Aorta (tissue), 5 donors: ENCODE data around the gene PGAM1. TPM values are rescaled to one million over a fixed set of nuclear protein-coding genes. Genes with fewer than 3 reads are reported as not detected.

Experiments used
- ATAC-seq: fragments of 200-7000 bp; cut with Tn5 transposase; one replicate; pipeline ENCODE4 v1.9.1; 2022; ENCODE audit warnings: moderate library complexity; ENCODE audit not compliant: low FRiP score
- DNase-seq, 2 donors: peaks; one replicate each; pipeline ENCODE4 v3.0.0-alpha.2; 2020
- H3K27ac ChIP-seq, 2 donors: one replicate each; pipeline ENCODE4 v1.5.1; 2013; ENCODE audit warnings: low read length in 2 of 2, mild to moderate bottlenecking in 2 of 2, moderate library complexity in 2 of 2, control low read depth in 1 of 2, inconsistent platforms in 1 of 2, low read depth in 1 of 2
- H3K27me3 ChIP-seq, 2 donors: one replicate each; pipeline ENCODE4 v1.6.1; 2013; ENCODE audit warnings: control low read depth in 1 of 2, low read length in 1 of 2, mild to moderate bottlenecking in 1 of 2, moderate library complexity in 1 of 2; ENCODE audit not compliant: insufficient read depth in 2 of 2, control insufficient read depth in 1 of 2
- H3K36me3 ChIP-seq, 2 donors: one replicate each; pipeline ENCODE4 v1.6.1; 2013; ENCODE audit warnings: control low read depth in 1 of 2, low read length in 1 of 2, mild to moderate bottlenecking in 1 of 2; ENCODE audit not compliant: insufficient read depth in 2 of 2, control insufficient read depth in 1 of 2
- H3K4me1 ChIP-seq, 2 donors: one replicate each; pipeline ENCODE4 v1.6.1; 2013; ENCODE audit warnings: low read length in 2 of 2, control low read depth in 1 of 2, mild to moderate bottlenecking in 1 of 2, moderate library complexity in 1 of 2; ENCODE audit not compliant: insufficient read depth in 2 of 2, control insufficient read depth in 1 of 2
- H3K4me3 ChIP-seq, 2 donors: one replicate each; pipeline ENCODE4 v1.5.1; 2013; ENCODE audit warnings: low read length in 2 of 2, control low read depth in 1 of 2, mild to moderate bottlenecking in 1 of 2
- H3K9me3 ChIP-seq: one replicate; pipeline ENCODE4 v1.6.1; 2013; ENCODE audit warnings: mild to moderate bottlenecking, low read length; ENCODE audit not compliant: control insufficient read depth
- WGBS, 2 donors: extraction: QIAGEN DNeasy Blood & Tissue Kit; methylation state at CpG; one replicate each; pipeline ENCODE4 v1.1.7; 2013; 5-methylcytosine and 5-hydroxymethylcytosine counted together
- intact Hi-C, 2 donors: fragments of 100-400 bp; cut with DNase I; formaldehyde crosslinking; loops; one replicate each; pipeline versions ENCODE4 v1.14.2 to v1.15.0; 2022
- polyA plus RNA-seq, 2 donors: library from polyadenylated mRNA; stranded (reverse); fragments of 200-250 nt; gene quantifications; one replicate each; pipeline ENCODE4 v1.2.3, GENCODE V29; 2013
- total RNA-seq, 2 donors: library from RNA; stranded (reverse); fragmentation: NEBNext Ultra II Directional; extraction: Animal tissue kit (Norgen Biotek cat#: 25700); gene quantifications; one replicate each; pipeline ENCODE4 v1.2.1, GENCODE V29; 2021
- donor health status: healthy with polysubstance abuse.
- donor health status: Bipolar disorder and iron deficiency.
- donor health status: DM: no; HTN: no; CAD: no.
- donor health status: DM: no; HTN: no; CAD: no.
- donor health status: DM: yes; HTN: yes; CAD: no.

PGAM1 gene
- total and polyA plus RNA-seq, 4 donors: 134 to 189 (median 146) TPM

DNA sequence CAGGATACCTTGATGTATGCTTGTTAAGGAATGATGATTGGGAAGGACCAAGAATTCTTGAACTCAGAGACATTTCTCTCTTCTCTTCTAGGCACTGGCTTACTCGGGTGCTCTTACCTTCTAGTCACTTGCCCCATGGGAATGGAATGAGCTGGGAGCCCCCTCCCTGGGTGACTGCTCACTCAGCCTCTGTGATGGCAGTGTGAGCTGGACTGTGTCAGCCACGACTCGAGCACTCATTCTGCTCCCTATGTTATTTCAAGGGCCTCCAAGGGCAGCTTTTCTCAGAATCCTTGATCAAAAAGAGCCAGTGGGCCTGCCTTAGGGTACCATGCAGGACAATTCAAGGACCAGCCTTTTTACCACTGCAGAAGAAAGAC lies 30.7 kb downstream of the PGAM1 start:
- no peak for ATAC-seq
- Histone ChIP-seq H3K4me3 (no peak overlapping the region), H3K9me3 (no peaks in the 10 kb centered on the region), H3K27ac (no peak overlapping the region), H3K27me3 (no peaks in the 10 kb centered on the region), H3K36me3 (peaks cover 0 to 13% of the 10 kb centered on the region in 2 donors), H3K4me1 (no peaks in the 10 kb centered on the region)
- intact Hi-C loops: no loop called here
- no peak for DNase-seq
- 27 to 33% methylated on average over 3 of the region's 3 CpGs for whole genome bisulfite sequencing, 2 donors

GRCh38 chr10:97459111-97459510 lies 33.1 kb downstream of the PGAM1 start:
- H3K27me3 ChIP-seq: no peaks in the 10 kb centered on the region
- H3K36me3 ChIP-seq: peaks cover 0 to 17% of the 10 kb centered on the region in 2 donors
- H3K4me1 ChIP-seq: no peaks in the 10 kb centered on the region
- intact Hi-C loops: no loop called here
- DNase-seq (no peak), ATAC-seq (no peak)
- no peak overlapping the region for H3K27ac ChIP-seq
- WGBS, 2 donors: 90% methylated on average over 7 of the region's 7 CpGs
- no peaks in the 10 kb centered on the region for H3K9me3 ChIP-seq
- no peak overlapping the region for H3K4me3 ChIP-seq

DNA sequence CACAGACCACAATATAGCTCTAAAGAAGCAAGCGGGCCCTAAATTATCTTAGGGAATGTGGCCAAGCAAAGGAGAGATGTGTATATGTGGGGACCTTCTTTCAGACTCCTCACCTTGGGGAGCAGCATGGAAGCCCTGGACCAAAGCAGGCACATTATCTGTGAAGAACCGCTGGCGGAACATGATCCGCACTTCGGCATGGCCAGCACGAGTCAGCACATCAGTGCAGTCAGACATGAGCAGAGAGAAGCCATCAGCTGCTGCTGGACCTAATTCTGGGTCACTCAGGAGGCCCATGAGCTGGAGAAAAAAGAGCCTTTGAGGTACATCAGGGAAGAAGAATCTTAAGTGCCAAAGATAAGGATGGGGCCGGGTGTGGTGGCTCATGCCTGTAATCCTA lies 33.9 kb downstream of the PGAM1 start:
- Histone ChIP-seq H3K27me3 (no peaks in the 10 kb centered on the region), H3K4me1 (no peaks in the 10 kb centered on the region), H3K4me3 (no peak overlapping the region), H3K9me3 (no peaks in the 10 kb centered on the region), H3K36me3 (peaks cover 0 to 20% of the 10 kb centered on the region in 2 donors), H3K27ac (no peak overlapping the region)
- WGBS, 2 donors: 74 to 76% methylated on average over 7 of the region's 7 CpGs
- DNase-seq (no peak), ATAC-seq (no peak)
- intact Hi-C loops: loop anchor here in 1 of 2 donors (5.0 kb wide), 1 partner anchor 152 kb away; no protein-coding TSS in a partner anchor

GRCh38 chr10:97462309-97462708 lies 36.3 kb downstream of the PGAM1 start:
- Histone ChIP-seq H3K36me3 (peaks cover 4 to 27% of the 10 kb centered on the region in 2 donors), H3K27me3 (no peaks in the 10 kb centered on the region), H3K4me1 (no peaks in the 10 kb centered on the region), H3K27ac (no peak overlapping the region), H3K4me3 (no peak overlapping the region), H3K9me3 (no peaks in the 10 kb centered on the region)
- DNase-seq (no peak), ATAC-seq (no peak)
- 84 to 90% methylated on average over 2 of the region's 2 CpGs for WGBS, 2 donors
- intact Hi-C loops: loop anchor here (2.0 to 5.0 kb wide), 2 partner anchors 90 to 150 kb away; no protein-coding TSS in a partner anchor

DNA sequence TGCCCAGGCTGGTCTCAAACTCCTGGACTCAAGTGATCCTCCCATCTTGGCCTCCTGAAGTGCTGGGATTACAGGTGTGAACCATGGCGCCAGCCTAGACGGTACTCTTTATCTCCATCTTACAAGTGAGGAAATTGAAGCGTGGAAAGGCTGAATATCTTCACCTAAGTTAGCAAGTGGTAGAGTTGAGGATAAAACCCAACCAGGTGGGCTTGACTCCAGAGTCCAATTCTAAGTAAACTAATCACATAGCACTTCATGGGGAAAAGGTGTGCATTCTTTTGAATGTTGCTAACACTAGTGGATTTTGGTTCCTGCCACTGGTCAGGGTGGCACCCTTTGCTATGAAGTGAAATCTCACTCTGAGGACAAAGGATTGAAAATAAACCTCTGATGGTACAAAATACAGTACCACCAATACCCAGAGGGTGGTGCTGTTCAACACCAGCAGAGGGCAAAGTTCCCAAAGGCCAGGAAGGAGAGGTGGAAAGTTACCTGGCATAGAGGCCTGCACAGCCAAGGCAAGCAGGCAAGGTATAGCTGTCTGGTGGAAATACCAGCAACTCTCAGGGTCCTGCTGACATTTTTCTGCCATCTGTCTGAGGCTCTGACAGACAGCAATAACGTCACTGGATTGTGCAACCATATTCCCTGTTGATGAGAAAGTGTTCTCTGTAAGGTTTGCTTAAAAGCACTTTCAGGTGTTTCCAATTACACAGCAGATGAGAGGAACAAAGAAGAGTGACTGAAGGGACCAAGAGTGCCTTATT lies 37.6 kb downstream of the PGAM1 start:
- peak; percentile 67 for ATAC-seq
- no peaks in the 10 kb centered on the region for H3K4me1 ChIP-seq
- H3K27me3 ChIP-seq: no peaks in the 10 kb centered on the region
- DNase-seq: no peak
- intact Hi-C loops: loop anchor here (1.0 to 5.0 kb wide), 3 partner anchors 89 to 149 kb away; no protein-coding TSS in a partner anchor
- peak overlapping the region in 1 of 2 donors; percentile 6 for H3K27ac ChIP-seq
- no peak overlapping the region for H3K4me3 ChIP-seq
- H3K9me3 ChIP-seq: no peaks in the 10 kb centered on the region
- 66 to 72% methylated on average over 4 of the region's 4 CpGs for WGBS, 2 donors
- peaks cover 4 to 25% of the 10 kb centered on the region in 2 donors for H3K36me3 ChIP-seq

DNA sequence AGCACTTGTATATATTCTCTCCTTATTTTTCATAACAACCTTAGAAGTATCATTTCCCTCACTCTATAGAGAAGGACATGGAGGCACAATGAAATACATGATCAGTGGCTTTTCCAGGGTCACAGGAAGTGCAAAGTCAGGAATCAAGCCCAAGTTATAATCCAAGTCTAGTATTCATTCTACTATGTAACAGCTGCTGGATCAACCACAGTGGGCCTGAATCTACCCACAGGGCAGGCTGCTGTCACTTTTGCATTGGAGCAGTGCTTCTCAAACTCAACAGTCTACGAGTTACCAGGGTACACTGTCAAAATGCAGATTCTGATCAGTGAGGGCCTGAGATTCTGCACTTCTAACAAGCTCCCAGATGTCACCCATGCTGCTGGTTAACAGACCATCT lies 38.2 kb downstream of the PGAM1 start:
- Histone ChIP-seq H3K9me3 (no peaks in the 10 kb centered on the region), H3K36me3 (peaks cover 4 to 24% of the 10 kb centered on the region in 2 donors), H3K4me1 (no peaks in the 10 kb centered on the region), H3K27ac (peak overlapping the region in 1 of 2 donors; percentile 6), H3K27me3 (no peaks in the 10 kb centered on the region), H3K4me3 (no peak overlapping the region)
- intact Hi-C loops: loop anchor here in 1 of 2 donors (1.0 to 5.0 kb wide), 2 partner anchors 89 to 148 kb away; no protein-coding TSS in a partner anchor
- ATAC-seq: no peak
- 60 to 63% methylated on average over 1 of the region's 1 CpG for WGBS, 2 donors
- DNase-seq: no peak

DNA sequence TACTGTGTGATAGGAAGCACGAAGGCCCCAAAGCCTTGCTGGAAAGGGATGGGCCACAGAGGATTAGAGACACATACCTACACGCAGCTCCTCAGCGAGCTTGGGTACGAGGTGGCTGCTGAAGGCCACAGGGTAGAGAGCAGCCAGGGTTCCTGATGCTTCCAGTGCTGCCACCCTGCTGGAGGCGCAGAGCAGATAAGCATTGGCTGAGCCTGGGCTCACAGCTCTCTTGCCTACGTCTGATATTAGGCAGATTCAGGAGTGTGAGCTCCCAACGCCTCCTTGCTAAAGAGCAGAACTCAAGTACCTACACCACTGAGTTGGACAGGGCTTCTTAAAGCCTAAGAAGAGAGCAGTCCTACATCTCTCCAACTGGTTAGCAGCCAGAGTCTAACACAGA lies 40.0 kb downstream of the PGAM1 start:
- no peak for ATAC-seq
- intact Hi-C loops: no loop called here
- DNase-seq: no peak
- 83 to 84% methylated on average over 7 of the region's 7 CpGs for WGBS, 2 donors
- no peak overlapping the region for H3K27ac ChIP-seq
- no peak overlapping the region for H3K4me3 ChIP-seq
- peaks cover 7 to 30% of the 10 kb centered on the region in 2 donors for H3K36me3 ChIP-seq
- no peaks in the 10 kb centered on the region for H3K9me3 ChIP-seq
- no peaks in the 10 kb centered on the region for H3K27me3 ChIP-seq
- H3K4me1 ChIP-seq: no peaks in the 10 kb centered on the region

- 75 to 83% methylated on average over 4 of the region's 4 CpGs for WGBS, 2 donors
- DNase-seq: no peak
- peaks cover 7 to 30% of the 10 kb centered on the region in 2 donors for H3K36me3 ChIP-seq
- no peaks in the 10 kb centered on the region for H3K4me1 ChIP-seq
- no peaks in the 10 kb centered on the region for H3K9me3 ChIP-seq
- H3K4me3 ChIP-seq: no peak overlapping the region
- H3K27me3 ChIP-seq: no peaks in the 10 kb centered on the region
- intact Hi-C loops: no loop called here
- no peak overlapping the region for H3K27ac ChIP-seq
- no peak for ATAC-seq
Observed at GRCh38 chr10:97466755-97467154, 40.8 kb downstream of the PGAM1 start.

GRCh38 chr10:97468162-97468561 lies 42.2 kb downstream of the PGAM1 start:
- peaks cover 7 to 28% of the 10 kb centered on the region in 2 donors for H3K36me3 ChIP-seq
- intact Hi-C loops: no loop called here
- WGBS, 2 donors: 76 to 79% methylated on average over 3 of the region's 3 CpGs

More at GRCh38 chr10:97468162-97468561, 42.2 kb downstream of the PGAM1 start:
- no peak for DNase-seq
- no peak overlapping the region for H3K27ac ChIP-seq
- no peaks in the 10 kb centered on the region for H3K4me1 ChIP-seq
- no peak for ATAC-seq
- H3K4me3 ChIP-seq: no peak overlapping the region
- no peaks in the 10 kb centered on the region for H3K27me3 ChIP-seq
- no peaks in the 10 kb centered on the region for H3K9me3 ChIP-seq
